KMS-11 (cell line): ENCODE data around the gene TOX2.
A peak's percentile ranks its signal among the peaks of the same experiment; 100 is the strongest.

Source experiments
- H2AFZ ChIP-seq: fragments of 200-600 bp; sonication (generic); 2 replicates; pipeline ENCODE4 v1.6.1; 2016; ENCODE audit warnings: antibody characterized with exemption, mixed run types, low read depth
- H3K27ac ChIP-seq: fragments of 200-600 bp; sonication (generic); 2 replicates; pipeline ENCODE4 v1.6.1; 2016; ENCODE audit warnings: mild to moderate bottlenecking, mixed run types
- H3K27me3 ChIP-seq: fragments of 200-600 bp; sonication (generic); 2 replicates; pipeline ENCODE4 v1.6.1; 2017; ENCODE audit warnings: mild to moderate bottlenecking, low read depth, mixed run types, moderate library complexity; ENCODE audit not compliant: insufficient read depth
- H3K36me3 ChIP-seq: fragments of 200-600 bp; sonication (generic); 2 replicates; pipeline ENCODE4 v1.6.1; 2017; ENCODE audit warnings: mild to moderate bottlenecking, mixed run types; ENCODE audit not compliant: insufficient read depth
- H3K4me1 ChIP-seq: fragments of 200-600 bp; sonication (generic); 2 replicates; pipeline ENCODE4 v1.6.1; 2016; ENCODE audit warnings: mild to moderate bottlenecking, low read depth, mixed run types; ENCODE audit not compliant: poor library complexity, severe bottlenecking
- H3K4me2 ChIP-seq: fragments of 200-600 bp; sonication (generic); 2 replicates; pipeline ENCODE4 v1.7.0; 2016; ENCODE audit warnings: mild to moderate bottlenecking, mixed run types
- H3K4me3 ChIP-seq: fragments of 200-600 bp; sonication (generic); IDR thresholded peaks from 2 replicates; pipeline ENCODE4 v1.6.1; 2017; ENCODE audit warnings: low read depth, low read length, mixed read lengths; ENCODE audit not compliant: insufficient read depth
- H3K79me2 ChIP-seq: fragments of 200-600 bp; sonication (generic); 2 replicates; pipeline ENCODE4 v1.6.1; 2016; ENCODE audit warnings: low read depth, mixed run types; ENCODE audit not compliant: insufficient read depth
- H3K9ac ChIP-seq: fragments of 200-600 bp; sonication (generic); 2 replicates; pipeline ENCODE4 v1.6.1; 2016; ENCODE audit warnings: mild to moderate bottlenecking, mixed run types
- H4K20me1 ChIP-seq: fragments of 200-600 bp; sonication (generic); 2 replicates; pipeline ENCODE4 v1.6.1; 2016; ENCODE audit warnings: mild to moderate bottlenecking, mixed run types; ENCODE audit not compliant: insufficient read depth
- CTCF ChIP-seq: fragments of 200-600 bp; sonication (generic); conservative IDR thresholded peaks from 2 replicates; pipeline ENCODE4 v1.6.1; 2017; ENCODE audit warnings: low read depth, mild to moderate bottlenecking, antibody characterized with exemption, low read length, moderate library complexity, mixed read lengths

Gene TOX2

GRCh38 chr20:43999848-44000247, 85.2 kb downstream of the TOX2 start:
- Histone ChIP-seq H3K79me2 (no peaks in the 10 kb centered on the region), H3K27ac (no peak overlapping the region), H3K27me3 (no peaks in the 10 kb centered on the region), H3K36me3 (no peaks in the 10 kb centered on the region), H3K4me3 (no peak overlapping the region), H3K4me1 (peaks cover 60% of the 10 kb centered on the region), H2AFZ (no peak overlapping the region), H4K20me1 (no peaks in the 10 kb centered on the region), H3K4me2 (peak overlapping the region; percentile 83; the same call in 1 of the 2 replicates), H3K9ac (no peak overlapping the region)
- TF ChIP-seq CTCF = no peak

- H3K4me3 ChIP-seq = no peak overlapping the region
- no peaks in the 10 kb centered on the region for H3K27me3 ChIP-seq
- H2AFZ ChIP-seq = no peak overlapping the region
- peak overlapping the region; percentile 65 for H3K27ac ChIP-seq
- H3K36me3 ChIP-seq = no peaks in the 10 kb centered on the region
- peak overlapping the region; percentile 2; the same call in 1 of the 2 replicates for H3K9ac ChIP-seq
- peaks cover 64% of the 10 kb centered on the region for H3K4me1 ChIP-seq
- H4K20me1 ChIP-seq = no peaks in the 10 kb centered on the region
- peak; percentile 37; the same call in 1 of the 2 replicates for TF ChIP-seq CTCF
- peak overlapping the region; percentile 83 for H3K4me2 ChIP-seq
- H3K79me2 ChIP-seq = no peaks in the 10 kb centered on the region
Measured at GRCh38 chr20:44001667-44002596, 87.3 kb downstream of the TOX2 start.

- Histone ChIP-seq H3K36me3 (no peaks in the 10 kb centered on the region), H3K27me3 (no peaks in the 10 kb centered on the region), H3K4me1 (peaks cover 64% of the 10 kb centered on the region), H3K4me3 (no peak overlapping the region), H3K9ac (peak overlapping the region; percentile 2; the same call in 1 of the 2 replicates), H3K27ac (peak overlapping the region; percentile 65), H3K4me2 (peak overlapping the region; percentile 83), H2AFZ (no peak overlapping the region), H3K79me2 (no peaks in the 10 kb centered on the region), H4K20me1 (no peaks in the 10 kb centered on the region)
- TF ChIP-seq CTCF = no peak
Measured at GRCh38 chr20:44002861-44003260, 88.2 kb downstream of the TOX2 start.

- Histone ChIP-seq H3K4me2 (no peak overlapping the region), H3K4me1 (peaks cover 63% of the 10 kb centered on the region), H3K4me3 (no peak overlapping the region), H3K27me3 (no peaks in the 10 kb centered on the region), H3K9ac (no peak overlapping the region), H3K79me2 (no peaks in the 10 kb centered on the region), H3K36me3 (no peaks in the 10 kb centered on the region), H4K20me1 (no peaks in the 10 kb centered on the region), H2AFZ (no peak overlapping the region), H3K27ac (no peak overlapping the region)
- no peak for TF ChIP-seq CTCF
Measured at GRCh38 chr20:44003609-44004008, 89.0 kb downstream of the TOX2 start.
